ENCODE results near the gene GRK5. TPM values are rescaled to one million over a fixed set of nuclear protein-coding genes. Genes with fewer than 3 reads are reported as not detected.
A peak's percentile ranks its signal among the peaks of the same experiment; 100 is the strongest.

The GRK5 gene
- total and polyA plus RNA-seq, 7 donors: 7.9 to 32.4 (median 19.8) TPM

DNA sequence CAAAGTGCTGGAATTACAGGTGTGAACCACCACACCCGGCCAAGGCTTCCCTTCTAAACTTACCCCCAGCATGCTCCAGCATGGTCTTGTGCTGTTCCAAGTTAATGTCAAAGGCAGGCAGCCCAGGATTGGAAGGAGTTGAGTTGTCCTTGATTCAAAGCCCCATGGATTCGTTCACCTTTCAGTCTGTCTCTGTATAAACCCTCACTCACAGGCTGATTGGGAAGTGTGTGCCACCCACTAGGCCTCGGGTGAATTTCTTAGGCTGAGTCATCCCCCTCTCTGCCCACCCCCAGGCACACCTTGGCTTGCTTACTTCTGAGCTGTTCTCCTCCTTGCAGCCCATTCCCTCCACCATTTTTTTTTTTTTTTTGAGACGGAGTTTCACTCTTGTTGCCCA lies 15.5 kb upstream of the GRK5 start:
- Histone ChIP-seq H3K9me3 (no peaks in the 10 kb centered on the region), H3K27ac (no peak overlapping the region), H3K4me3 (no peak overlapping the region), H3K36me3 (no peaks in the 10 kb centered on the region), H3K4me1 (no peaks in the 10 kb centered on the region), H3K27me3 (no peaks in the 10 kb centered on the region)
- TF ChIP-seq POLR2A (IDR thresholded peaks at IDR 0.05) (no peak), EP300 (IDR thresholded peaks at IDR 0.05) (no peak)
- 83 to 85% methylated on average over 4 of the region's 4 CpGs for WGBS, 2 donors
- intact Hi-C loops (cut with DNase I): no loop called here
- DNase-seq: peak; percentile 22

GRCh38 chr10:119197921-119198320 lies 9.4 kb upstream of the GRK5 start:
- DNase-seq: no peak
- no peaks in the 10 kb centered on the region for H3K36me3 ChIP-seq
- WGBS, 2 donors: 72 to 75% methylated on average over 4 of the region's 4 CpGs
- no peak overlapping the region for H3K27ac ChIP-seq
- no peak for TF ChIP-seq POLR2AphosphoS5 (IDR thresholded peaks at IDR 0.05)
- TF ChIP-seq EP300 (IDR thresholded peaks at IDR 0.05): no peak
- TF ChIP-seq, protein P1, sequence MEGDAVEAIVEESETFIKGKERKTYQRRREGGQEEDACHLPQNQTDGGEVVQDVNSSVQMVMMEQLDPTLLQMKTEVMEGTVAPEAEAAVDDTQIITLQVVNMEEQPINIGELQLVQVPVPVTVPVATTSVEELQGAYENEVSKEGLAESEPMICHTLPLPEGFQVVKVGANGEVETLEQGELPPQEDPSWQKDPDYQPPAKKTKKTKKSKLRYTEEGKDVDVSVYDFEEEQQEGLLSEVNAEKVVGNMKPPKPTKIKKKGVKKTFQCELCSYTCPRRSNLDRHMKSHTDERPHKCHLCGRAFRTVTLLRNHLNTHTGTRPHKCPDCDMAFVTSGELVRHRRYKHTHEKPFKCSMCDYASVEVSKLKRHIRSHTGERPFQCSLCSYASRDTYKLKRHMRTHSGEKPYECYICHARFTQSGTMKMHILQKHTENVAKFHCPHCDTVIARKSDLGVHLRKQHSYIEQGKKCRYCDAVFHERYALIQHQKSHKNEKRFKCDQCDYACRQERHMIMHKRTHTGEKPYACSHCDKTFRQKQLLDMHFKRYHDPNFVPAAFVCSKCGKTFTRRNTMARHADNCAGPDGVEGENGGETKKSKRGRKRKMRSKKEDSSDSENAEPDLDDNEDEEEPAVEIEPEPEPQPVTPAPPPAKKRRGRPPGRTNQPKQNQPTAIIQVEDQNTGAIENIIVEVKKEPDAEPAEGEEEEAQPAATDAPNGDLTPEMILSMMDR (IDR thresholded peaks at IDR 0.05): no peak
- no peak for TF ChIP-seq POLR2A (IDR thresholded peaks at IDR 0.05)
- H3K9me3 ChIP-seq: no peaks in the 10 kb centered on the region
- no peak overlapping the region for H3K4me3 ChIP-seq
- intact Hi-C loops (cut with DNase I): no loop called here
- no peaks in the 10 kb centered on the region for H3K27me3 ChIP-seq
- H3K4me1 ChIP-seq: peaks cover 0 to 3% (median 0%) of the 10 kb centered on the region in 4 donors

DNA sequence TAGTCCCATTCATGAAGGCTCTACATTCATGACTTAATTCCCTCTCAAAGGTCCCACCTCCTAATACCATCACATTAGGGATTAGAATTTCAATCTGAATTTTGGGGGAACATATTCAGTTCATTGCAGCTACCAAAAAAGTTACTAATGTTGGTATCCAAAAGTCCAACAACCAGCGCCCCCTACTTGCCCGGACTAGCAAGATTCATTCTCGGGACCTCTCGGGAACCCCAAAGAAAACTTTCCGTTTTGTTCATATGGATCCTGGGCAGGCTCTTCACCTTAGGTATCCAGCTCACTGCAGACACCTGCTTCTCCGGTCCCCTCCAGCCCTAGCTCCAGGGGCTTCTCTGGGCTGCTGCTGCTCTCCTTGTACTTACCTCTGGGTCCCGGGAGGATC lies 8.9 kb upstream of the GRK5 start:
- H3K9me3 ChIP-seq: no peaks in the 10 kb centered on the region
- WGBS, 2 donors: 29 to 52% methylated on average over 7 of the region's 7 CpGs
- peaks cover 0 to 3% (median 0%) of the 10 kb centered on the region in 4 donors for H3K4me1 ChIP-seq
- intact Hi-C loops (cut with DNase I): no loop called here
- TF ChIP-seq POLR2A (IDR thresholded peaks at IDR 0.05) (no peak), POLR2AphosphoS5 (IDR thresholded peaks at IDR 0.05) (no peak), EP300 (IDR thresholded peaks at IDR 0.05) (no peak)
- TF ChIP-seq, protein P1 (IDR thresholded peaks at IDR 0.05): peak in 1 of 4 experiments; percentile 18
- H3K4me3 ChIP-seq: no peak overlapping the region
- DNase-seq: peak; percentile 57
- H3K27me3 ChIP-seq: no peaks in the 10 kb centered on the region
- H3K36me3 ChIP-seq: no peaks in the 10 kb centered on the region
- no peak overlapping the region for H3K27ac ChIP-seq

- Histone ChIP-seq H3K27ac (no peak overlapping the region), H3K9me3 (no peaks in the 10 kb centered on the region), H3K4me1 (peaks cover 0 to 3% (median 0%) of the 10 kb centered on the region in 4 donors), H3K36me3 (no peaks in the 10 kb centered on the region), H3K27me3 (no peaks in the 10 kb centered on the region), H3K4me3 (no peak overlapping the region)
- TF ChIP-seq EP300 (IDR thresholded peaks at IDR 0.05): no peak
- TF ChIP-seq, protein P1 (IDR thresholded peaks at IDR 0.05): peak; percentile 68 to 83 (median 78)
- TF ChIP-seq POLR2AphosphoS5 (IDR thresholded peaks at IDR 0.05): no peak
- no peak for TF ChIP-seq POLR2A (IDR thresholded peaks at IDR 0.05)
- 41 to 60% methylated on average over 9 of the region's 9 CpGs for WGBS, 2 donors
- intact Hi-C loops (cut with DNase I): loop anchor here (1.0 kb wide), 2 partner anchors 218 to 246 kb away; no protein-coding TSS in a partner anchor
- DNase-seq: peak; percentile 88
Measured at GRCh38 chr10:119199231-119199992, 8.0 kb upstream of the GRK5 start.

GRCh38 chr10:119201233-119201632 lies 6.1 kb upstream of the GRK5 start:
- H3K36me3 ChIP-seq: no peaks in the 10 kb centered on the region
- intact Hi-C loops (cut with DNase I): no loop called here
- DNase-seq: peak; percentile 4
- no peaks in the 10 kb centered on the region for H3K27me3 ChIP-seq
- 88 to 89% methylated on average over 1 of the region's 1 CpG for whole genome bisulfite sequencing, 2 donors
- TF ChIP-seq POLR2AphosphoS5 (IDR thresholded peaks at IDR 0.05) (no peak), POLR2A (IDR thresholded peaks at IDR 0.05) (no peak), EP300 (IDR thresholded peaks at IDR 0.05) (no peak)
- TF ChIP-seq, protein P1 (IDR thresholded peaks at IDR 0.05): no peak
- no peak overlapping the region for H3K4me3 ChIP-seq
- no peak overlapping the region for H3K27ac ChIP-seq
- no peaks in the 10 kb centered on the region for H3K9me3 ChIP-seq
- peaks cover 0 to 9% (median 4%) of the 10 kb centered on the region in 4 donors for H3K4me1 ChIP-seq

Measured in sigmoid colon (tissue), 7 donors.